ENCODE results near the gene CNBD2.
"Not testable (repeated sequence)": the region's sequence is repeated elsewhere in the genome, so short reads cannot be mapped to it uniquely, and the experiment has no call there.

The CNBD2 gene

DNA sequence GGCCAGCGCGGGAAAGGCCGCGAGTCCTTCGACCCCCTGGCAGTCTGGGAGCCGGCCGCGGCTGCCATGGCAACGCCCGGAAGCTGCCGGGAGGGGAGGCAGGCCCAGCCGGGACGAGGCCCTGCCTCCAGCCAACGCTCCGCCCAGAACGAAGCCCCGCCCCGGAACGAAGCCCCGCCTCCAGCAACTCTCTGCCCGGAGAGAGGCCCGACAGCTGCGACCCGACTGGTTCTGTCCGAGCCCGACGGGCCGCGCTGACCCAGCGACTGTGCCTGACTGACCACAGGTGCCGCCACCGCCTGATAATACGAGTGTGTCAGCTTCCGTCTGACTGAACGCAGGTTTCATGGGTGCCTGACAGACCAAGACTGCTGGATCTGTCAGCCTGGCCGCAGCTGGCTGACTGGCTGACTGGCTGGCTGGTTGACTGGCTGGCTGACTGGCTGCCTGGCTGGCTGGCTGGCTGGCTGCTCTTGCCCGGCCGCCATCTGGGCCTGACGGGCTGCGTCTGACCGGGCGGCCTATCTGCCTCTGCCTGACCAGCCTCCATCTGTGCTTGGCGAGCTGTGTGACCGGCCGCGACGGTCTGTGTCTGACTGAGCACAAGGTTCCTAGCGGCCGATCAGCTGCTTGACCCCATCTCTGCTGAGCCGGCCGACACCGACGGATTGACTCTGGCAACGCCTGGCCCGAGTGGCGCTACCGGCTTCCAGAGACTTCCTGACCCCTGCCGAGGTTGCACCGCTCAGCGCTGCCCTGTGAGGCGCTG, 96.5 kb downstream of the CNBD2 start:
- DNase-seq = peak; percentile 94

DNA sequence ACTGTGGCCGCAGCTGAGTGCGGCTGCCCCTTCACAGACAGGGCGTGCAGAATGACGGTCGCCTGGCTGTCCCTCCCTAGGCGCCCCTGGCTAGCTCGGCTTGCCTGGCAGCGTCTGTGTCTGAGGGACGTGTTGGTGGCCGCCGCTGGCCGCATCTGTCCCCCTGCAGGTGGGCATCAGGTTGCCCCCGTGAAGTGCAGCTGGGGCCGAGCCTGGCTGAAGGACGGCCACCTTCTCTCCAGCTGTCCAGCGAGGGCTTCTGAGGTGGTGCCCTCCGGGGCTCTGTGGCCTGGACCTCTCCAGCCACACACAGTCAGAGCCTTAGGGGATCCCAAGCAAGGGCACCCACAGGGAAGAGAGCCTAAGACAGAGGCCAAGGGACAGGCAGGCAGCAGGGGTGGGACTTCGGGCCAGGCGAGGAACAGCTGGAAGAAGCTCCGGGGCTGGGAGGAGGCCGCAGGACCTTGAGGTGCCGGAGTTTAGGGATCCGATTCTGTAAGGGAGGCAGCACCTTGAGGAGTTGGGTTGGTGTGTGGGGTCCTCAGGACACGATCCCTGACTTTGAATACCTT, 97.1 kb downstream of the CNBD2 start:
- no peak for DNase-seq

DNA sequence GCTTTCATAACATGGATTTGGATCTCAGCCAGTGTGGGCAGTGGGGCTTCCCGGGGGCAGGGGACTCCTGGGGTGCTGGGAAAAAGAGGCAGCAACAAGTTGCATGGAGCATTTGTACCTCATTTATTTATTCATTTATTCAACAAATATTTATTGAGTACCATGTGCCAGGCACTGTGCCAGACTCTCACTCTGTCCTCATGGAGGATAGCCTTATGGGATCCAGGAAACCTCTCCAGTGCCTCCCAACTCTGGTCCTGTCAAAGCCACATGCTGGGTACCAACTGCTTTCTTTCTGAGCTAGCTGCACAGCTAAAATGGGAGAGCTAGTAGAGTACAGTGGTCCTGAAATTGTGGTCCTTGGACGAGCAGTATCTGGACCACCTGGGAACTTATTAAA, 98.4 kb downstream of the CNBD2 start:
- DNase-seq = no peak

DNA sequence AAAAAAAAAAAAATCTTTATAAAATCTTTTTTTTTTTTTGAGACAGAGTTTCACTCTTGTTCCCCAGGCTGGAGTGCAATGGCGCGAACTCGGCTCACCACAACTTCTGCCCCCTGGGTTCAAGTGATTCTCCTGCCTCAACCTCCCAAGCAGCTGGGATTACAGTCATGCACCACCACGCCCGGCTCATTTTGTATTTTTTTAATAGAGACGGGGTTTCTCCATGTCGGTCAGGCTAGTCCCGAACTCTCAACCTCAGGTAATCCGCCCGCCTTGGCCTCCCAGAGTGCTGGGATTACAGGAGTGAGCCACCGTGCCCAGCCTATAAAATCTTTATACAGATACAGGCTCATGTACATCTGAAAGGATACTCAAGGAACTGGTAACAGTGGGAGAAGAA, 100.1 kb downstream of the CNBD2 start:
- DNase-seq = not testable (repeated sequence)

DNA sequence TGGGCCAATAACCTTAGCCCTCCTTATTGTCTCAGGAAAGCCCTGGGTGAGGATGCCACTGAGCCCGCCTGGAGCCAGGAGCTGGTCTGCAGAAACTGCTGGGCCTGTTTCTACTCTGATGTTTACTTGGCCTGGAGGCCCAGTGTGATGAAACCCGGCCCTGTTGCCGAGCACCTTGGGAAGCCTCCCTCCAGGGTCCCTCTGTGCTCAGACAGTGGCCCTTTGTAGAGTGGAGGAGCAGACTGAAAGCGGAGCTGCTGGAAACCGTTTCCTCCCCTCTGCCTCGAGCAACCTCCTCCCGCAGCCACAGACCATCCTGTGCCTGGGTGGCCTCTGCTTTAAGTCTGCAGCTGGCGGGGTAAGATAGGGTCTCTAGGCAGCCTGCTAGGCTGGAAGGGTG, 102.1 kb downstream of the CNBD2 start:
- peak; percentile 64 for DNase-seq

DNA sequence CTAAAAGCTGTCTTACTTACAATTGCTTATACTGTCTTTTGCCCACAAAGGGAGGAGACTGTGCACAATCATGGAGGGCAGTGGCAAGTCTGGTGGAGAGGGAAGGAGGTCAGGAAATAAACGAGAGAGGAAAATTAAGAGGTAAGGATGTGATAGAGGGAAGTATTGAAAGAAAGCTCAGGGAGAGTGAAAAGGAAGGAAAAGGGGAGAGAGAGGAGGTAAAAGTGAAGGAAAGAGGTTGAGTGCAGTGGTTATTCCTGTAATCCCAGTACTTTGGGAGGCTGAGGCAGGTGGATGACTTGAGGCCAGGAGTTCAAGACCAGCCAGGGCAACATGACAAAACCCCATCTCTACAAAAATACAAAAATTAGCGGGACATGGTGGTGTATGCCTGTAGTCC, 103.5 kb downstream of the CNBD2 start:
- DNase-seq = no peak

DNA sequence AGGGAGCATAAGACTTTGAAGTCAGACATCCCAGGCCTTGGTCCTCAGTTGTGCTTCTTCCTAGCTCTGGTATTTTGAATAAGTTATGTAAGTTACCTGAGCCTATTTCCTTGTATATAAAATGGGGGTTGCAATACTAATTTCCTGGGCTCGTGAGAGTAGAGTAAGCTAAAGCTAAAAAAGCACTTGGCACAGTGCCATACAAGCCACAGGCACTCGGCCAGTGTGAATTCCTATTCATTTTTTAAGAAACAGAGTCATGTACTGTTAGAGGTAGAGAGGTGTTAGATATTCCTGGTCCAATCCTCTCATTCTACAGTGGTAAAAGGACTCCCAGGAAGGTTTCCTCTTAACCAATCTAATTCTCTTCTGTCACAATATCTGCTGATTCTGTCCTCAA, 106.6 kb downstream of the CNBD2 start:
- no peak for DNase-seq

DNA sequence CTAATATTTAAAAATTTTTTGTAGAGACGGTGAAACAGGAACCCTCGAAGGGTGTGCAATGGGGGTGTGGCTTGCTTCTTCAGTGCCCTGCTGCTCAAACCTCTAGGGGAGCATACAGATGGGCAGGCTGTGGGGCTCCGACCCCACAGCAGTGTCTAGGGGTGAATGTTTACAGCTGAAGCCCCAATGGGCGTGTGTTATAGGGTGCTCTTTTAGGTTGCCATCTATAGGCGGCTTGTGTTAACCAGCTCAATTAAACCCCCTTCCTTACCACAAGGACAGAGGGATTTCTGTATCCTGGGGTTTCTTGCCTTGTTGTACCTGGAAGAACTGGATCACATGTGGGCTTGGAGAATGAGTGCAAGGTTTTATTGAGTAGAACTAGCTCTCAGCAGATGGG, 109.4 kb downstream of the CNBD2 start:
- DNase-seq = not testable (repeated sequence)

DNA sequence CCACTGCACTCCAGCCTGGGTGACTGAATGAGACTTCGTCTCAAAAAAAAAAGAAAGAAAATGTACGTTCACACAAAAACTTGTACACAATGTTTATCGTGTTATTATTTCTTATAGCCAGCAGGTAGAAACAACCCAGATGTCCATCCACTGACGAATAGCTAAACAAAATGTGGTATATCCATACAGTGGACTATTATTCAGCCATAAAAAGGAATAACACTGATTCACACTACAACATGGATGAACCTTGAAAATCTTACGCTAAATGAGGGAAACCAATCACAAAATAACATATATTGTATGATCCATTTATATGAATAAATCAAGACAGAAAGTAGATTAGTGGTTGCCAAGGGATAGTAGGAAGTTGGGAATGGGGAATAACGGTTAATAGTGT, 111.1 kb downstream of the CNBD2 start:
- DNase-seq = no peak

DNA sequence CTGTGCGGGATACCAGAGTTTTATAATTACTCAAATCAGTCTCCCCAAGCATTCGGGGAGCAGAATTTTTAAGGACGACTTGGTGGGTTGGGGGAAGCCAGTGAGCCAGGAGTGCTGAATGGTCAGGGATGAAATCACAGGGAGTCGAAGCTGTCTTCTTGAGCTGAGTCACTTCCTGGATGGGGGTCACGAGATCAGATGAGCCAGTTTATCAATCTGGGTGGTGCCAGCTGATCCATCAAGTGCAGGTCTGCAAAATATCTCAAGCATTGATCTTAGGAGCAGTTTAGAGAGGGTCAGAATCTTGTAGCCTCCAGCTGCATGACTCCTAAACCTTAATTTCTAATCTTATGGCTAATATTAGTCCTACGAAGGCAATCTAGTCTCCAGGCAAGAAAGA, 111.6 kb downstream of the CNBD2 start:
- not testable (repeated sequence) for DNase-seq

Data from midbrain (tissue), 1 donor.